GM12801 (cell line): ENCODE results near the gene MN1.

ENCODE experiments used
- TF ChIP-seq, protein P1 (sequence below): IDR thresholded peaks from one replicate; pipeline ENCODE4 v1.5.1; 2011; ENCODE audit warnings: control low read depth; ENCODE audit not compliant: insufficient read length; ENCODE audit errors: extremely low read depth

The MN1 gene

DNA sequence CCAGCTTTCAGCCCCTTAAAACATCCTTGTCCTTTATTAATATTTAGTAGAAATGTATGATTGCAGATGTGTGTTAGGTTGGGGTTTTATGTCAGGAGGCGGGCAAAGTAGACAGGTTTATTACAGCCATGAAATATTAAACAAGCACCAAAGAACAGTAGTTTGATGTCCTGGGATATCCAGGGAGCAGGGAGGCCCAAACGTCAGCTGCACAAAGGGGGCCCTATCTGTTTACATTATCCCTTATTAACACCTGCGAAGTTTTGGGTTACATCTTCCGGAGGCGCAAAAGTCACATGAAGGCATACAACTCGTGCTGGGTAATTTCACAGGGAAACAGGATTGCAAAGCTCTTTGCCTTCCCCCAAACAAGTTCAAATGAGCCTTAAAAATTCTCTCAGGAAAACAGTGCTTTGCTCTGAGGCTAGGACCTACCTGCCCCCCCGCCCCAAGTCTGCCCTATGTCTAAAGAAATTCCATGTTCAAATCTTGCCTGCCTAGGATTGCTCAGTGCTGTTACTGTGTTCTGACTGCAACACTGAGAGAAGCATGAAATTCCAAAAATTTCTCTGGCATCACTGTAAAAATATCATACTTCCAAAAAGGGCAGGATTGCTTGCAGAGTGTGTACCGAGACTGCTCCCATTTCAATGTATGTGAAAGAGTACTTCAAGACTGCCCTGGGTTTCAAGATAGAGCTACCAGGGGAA, 8.9 kb downstream of the MN1 start:
- TF ChIP-seq, protein P1, sequence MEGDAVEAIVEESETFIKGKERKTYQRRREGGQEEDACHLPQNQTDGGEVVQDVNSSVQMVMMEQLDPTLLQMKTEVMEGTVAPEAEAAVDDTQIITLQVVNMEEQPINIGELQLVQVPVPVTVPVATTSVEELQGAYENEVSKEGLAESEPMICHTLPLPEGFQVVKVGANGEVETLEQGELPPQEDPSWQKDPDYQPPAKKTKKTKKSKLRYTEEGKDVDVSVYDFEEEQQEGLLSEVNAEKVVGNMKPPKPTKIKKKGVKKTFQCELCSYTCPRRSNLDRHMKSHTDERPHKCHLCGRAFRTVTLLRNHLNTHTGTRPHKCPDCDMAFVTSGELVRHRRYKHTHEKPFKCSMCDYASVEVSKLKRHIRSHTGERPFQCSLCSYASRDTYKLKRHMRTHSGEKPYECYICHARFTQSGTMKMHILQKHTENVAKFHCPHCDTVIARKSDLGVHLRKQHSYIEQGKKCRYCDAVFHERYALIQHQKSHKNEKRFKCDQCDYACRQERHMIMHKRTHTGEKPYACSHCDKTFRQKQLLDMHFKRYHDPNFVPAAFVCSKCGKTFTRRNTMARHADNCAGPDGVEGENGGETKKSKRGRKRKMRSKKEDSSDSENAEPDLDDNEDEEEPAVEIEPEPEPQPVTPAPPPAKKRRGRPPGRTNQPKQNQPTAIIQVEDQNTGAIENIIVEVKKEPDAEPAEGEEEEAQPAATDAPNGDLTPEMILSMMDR: no peak

DNA sequence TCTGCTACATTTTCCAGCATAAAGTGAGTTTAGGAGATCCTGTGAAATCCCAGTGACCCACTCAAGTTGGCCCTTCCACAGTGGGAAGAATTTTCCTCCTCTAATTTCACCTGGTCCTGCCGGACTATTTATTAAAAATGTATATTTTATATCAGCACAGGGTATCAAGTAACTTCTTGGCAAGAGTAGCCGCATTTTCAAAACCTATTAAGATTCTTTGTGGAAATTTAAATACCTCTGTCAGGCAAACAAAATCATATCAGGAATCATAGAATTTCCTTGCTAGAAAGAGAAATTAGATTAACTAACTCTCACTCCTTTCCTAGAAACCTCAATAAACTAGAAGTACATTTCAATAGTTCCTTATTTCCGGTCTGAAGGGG, 9.7 kb downstream of the MN1 start:
- TF ChIP-seq, protein P1: no peak

DNA sequence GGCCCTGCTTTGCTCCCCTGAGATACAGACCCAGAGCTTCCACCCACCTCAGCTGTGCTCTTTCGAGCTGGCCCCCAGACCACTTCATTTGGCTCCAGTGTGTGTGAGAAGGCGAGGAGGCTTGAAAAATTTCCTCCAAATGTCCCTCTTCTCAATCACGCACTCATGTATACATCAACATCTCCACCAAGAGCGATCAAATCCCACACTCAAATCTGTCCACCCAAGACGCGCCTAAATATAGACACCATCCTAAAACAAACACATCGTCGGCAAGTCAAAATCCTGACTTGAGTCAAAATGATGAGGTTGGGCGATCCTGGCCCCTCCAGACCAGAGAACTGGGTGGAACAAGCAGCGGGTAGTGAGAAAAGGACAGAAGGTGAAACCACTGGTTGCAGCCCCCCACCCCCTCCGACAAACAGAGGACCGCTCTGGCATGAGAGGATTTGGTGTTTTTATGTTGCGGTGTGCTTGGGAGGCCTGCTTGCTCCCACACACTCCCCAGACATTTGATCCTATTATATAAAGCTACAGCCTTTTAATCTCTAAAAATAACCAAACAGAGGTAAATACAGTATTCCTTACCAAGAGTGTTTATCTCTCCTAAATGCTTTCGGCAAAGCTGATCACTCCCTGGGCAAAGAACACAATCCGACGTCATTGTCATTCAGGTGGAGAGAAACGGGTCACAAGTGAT, 10.2 kb downstream of the MN1 start:
- TF ChIP-seq, protein P1: no peak

DNA sequence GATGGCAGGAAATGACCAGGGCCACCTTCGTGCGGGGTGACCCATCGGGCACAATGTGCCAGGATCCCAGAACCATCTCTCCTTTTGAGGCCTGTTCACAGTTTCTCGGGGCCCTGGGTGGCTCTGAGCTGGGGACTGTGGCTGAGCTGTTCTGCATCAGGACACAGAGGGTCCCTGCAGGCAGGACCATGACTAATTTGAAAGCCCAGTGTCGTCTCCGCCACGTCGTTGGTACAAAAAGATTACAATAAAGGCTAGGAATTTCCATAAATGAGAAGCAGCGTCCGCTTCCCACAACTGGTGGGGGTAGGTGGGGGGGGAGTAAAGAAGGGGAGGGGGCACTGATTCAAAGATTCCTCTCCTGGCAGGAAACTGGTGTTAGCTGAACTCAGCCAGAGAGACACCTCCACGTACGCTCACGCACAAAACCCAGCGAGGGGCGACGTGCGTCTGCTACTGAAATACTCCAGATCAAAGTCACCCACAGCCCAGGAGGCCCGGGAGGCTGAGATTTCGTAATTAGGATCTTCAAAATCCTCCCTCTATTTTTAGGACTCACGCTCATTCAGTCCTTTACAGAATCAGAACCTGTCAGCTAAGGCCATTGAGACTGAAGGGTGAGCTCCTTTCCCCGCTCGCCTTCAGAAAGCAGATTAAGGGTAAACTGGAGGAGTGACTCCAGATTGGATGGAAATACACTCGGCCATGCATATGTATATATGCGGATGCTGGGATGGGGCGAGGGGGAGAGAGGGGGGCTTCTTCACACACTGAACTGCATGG, 11.0 kb downstream of the MN1 start:
- TF ChIP-seq, protein P1: no peak

DNA sequence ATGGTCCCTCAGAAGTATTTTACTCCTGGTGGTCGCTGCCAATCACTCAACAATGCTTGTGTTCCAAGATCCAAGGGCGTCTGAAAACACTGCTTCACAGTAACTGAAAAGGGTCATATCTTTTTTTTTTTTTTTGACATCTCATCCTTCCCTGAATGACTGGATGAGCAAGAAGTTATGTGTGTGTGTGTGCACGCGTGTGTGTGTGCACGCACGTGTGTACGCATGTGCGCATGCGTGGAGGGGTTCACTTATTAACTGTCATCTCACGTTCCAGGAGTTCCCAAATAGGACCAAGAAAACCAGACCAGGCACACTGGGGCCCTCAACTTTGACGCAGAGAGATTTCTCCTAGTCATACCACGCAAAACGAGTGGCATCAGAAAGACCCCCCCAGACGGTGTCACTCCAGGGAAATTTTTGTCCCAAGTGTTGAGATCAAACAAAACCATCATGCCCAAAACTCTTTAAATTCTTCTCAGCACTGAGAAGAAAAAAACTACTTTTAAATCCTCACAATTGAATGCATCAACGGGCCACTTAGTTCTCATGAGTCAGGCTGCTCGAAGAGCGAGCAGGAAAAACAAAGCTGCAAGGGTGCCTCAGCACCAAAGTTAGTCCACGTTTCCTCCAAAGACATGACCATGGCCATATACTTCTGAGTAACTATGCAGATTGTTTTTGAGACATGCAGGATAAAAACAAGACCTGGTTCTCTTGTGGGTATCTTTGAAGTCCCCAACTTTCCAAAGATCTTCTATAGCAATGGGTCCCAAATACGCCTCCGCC, 12.9 kb downstream of the MN1 start:
- TF ChIP-seq, protein P1: no peak

DNA sequence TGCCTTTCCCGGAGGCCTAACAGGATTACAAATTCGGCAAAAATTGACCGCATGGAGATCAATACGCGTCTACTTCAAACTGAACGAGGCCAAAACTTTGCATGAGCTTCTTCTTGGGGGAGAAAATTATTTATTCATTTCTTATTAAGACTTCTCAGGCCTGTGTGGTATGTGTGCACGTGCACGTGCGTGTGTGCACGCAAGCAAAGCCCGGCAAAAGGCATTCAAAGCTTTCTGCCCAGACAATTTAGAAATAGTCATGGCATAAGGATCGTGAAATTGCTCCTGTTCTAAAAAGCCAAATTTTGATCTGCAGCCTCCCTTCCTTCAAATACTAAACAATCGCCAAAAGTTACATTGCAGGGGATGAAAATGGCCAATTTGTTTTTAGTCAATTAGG, 14.6 kb downstream of the MN1 start:
- TF ChIP-seq, protein P1: no peak
